Lung (tissue), 12 donors: ENCODE data around the gene AMN. TPM values are rescaled to one million over a fixed set of nuclear protein-coding genes. Genes with fewer than 3 reads are reported as not detected.

Source experiments
- ATAC-seq: fragments of 200-7000 bp; cut with Tn5 transposase; one replicate; pipeline ENCODE4 v1.9.1; 2020; ENCODE audit warnings: moderate number of reproducible peaks; ENCODE audit not compliant: insufficient read depth, low FRiP score
- DNase-seq, 3 donors: peaks; one replicate each; pipeline ENCODE4 v3.0.0-alpha.2; 2013 to 2017
- H3K27ac ChIP-seq, 2 donors: one replicate each; pipeline ENCODE4 v1.5.1; 2013; ENCODE audit warnings: mild to moderate bottlenecking in 2 of 2, moderate library complexity in 2 of 2, control low read depth in 1 of 2, inconsistent platforms in 1 of 2, low read depth in 1 of 2, low read length in 1 of 2
- H3K27me3 ChIP-seq, 3 donors: one replicate each; pipeline ENCODE4 v1.5.1; 2013; ENCODE audit warnings: low read length in 2 of 3; ENCODE audit not compliant: control insufficient read depth in 3 of 3, insufficient read depth in 3 of 3
- H3K36me3 ChIP-seq, 4 donors: one replicate each; pipeline ENCODE4 v1.5.1; 2013; ENCODE audit warnings: low read length in 4 of 4, mild to moderate bottlenecking in 1 of 4, moderate library complexity in 1 of 4; ENCODE audit not compliant: control insufficient read depth in 4 of 4, insufficient read depth in 4 of 4
- H3K4me1 ChIP-seq, 5 donors: one replicate each; pipeline ENCODE4 v1.5.1; 2013; ENCODE audit warnings: low read length in 5 of 5, mild to moderate bottlenecking in 2 of 5, moderate library complexity in 1 of 5; ENCODE audit not compliant: control insufficient read depth in 5 of 5, insufficient read depth in 5 of 5
- H3K4me3 ChIP-seq: one replicate; pipeline ENCODE4 v1.5.1; 2013; ENCODE audit warnings: mild to moderate bottlenecking, control low read depth, moderate library complexity
- H3K9ac ChIP-seq, 2 donors: one replicate each; pipeline ENCODE4 v1.5.1; 2013; ENCODE audit warnings: low read length in 2 of 2, control low read depth in 1 of 2; ENCODE audit not compliant: insufficient read depth in 1 of 2
- H3K9me3 ChIP-seq, 4 donors: one replicate each; pipeline ENCODE4 v1.5.1; 2013; ENCODE audit warnings: low read length in 3 of 4, mild to moderate bottlenecking in 1 of 4, moderate library complexity in 1 of 4; ENCODE audit not compliant: control insufficient read depth in 4 of 4, insufficient read depth in 3 of 4
- CTCF ChIP-seq: IDR thresholded peaks from 2 replicates; pipeline ENCODE4 v1.5.1; 2012; ENCODE audit warnings: mild to moderate bottlenecking; ENCODE audit errors: control extremely low read depth, extremely low read depth
- WGBS, 2 donors: extraction: QIAGEN DNeasy Blood & Tissue Kit; methylation state at CpG; one replicate each; pipeline ENCODE4 v1.1.7; 2013; 5-methylcytosine and 5-hydroxymethylcytosine counted together
- polyA plus RNA-seq, 2 donors: library from polyadenylated mRNA; stranded (reverse); fragments of 200-250 nt; gene quantifications; one replicate each; pipeline ENCODE4 v1.2.1, GENCODE V29; 2013
- total RNA-seq, 2 donors: library from RNA; depleted of rRNA in 1 of 2; stranded (reverse); fragments of >200 nt in 1 of 2; gene quantifications; one replicate each; pipeline ENCODE4 v1.2.1, GENCODE V29; 2014 to 2021
- donor health status: control.
- donor health status: control.
- donor health status: Bipolar disorder and iron deficiency.
- donor health status: healthy.
- donor health status: DM: yes; HTN: yes; CAD: no.

Gene AMN
- total and polyA plus RNA-seq, 4 donors, result 0.94 to 24.7 (median 12.6) TPM

DNA sequence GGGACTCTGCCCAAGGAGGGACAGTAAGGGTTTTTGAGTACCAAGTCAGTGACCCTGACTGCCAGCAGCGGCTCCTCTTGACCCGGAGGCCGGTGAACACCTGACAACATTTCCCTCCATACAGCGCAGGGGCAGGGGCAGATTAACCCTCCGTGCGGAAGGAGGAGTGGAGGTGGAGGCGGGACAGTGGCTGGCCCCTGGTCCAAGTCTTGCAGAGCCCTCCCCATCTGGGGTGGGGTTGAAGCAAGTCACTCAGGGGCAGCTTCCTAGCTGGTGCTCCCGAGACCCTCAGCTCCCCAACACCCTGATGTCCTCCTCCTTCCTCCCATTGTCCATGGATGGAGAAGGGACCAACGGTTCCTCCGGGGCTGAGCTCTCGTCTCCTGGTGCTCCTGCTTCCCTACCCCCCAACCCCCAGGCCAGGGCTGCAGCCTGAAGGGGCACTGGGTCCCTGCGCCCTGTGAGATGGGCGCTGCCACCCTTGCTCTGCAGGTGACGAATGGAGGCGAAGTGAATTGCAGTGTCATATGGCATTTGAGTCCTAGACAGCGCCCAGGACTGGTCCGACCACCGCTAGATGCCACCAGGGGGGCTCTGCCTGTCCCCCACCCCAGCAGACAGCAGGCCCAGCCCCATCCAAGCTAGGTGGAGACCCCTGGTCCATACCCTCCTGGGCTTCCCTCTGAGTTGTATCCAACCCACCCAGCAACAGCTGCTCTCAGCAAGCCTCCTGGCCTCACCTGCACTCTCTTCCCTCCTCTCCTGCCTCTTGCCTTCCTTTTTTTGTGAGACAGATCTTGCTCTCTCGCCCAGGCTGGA is 7.0 kb upstream of the AMN start:
- peaks cover 0 to 3% (median 3%) of the 10 kb centered on the region in 3 donors for H3K27me3 ChIP-seq
- peaks cover 0 to 6% (median 0%) of the 10 kb centered on the region in 4 donors for H3K9me3 ChIP-seq
- H3K4me1 ChIP-seq, result no peaks in the 10 kb centered on the region
- ATAC-seq (no peak), DNase-seq (no peak)
- peaks cover 0 to 9% (median 0%) of the 10 kb centered on the region in 4 donors for H3K36me3 ChIP-seq
- no peak overlapping the region for H3K9ac ChIP-seq
- WGBS, 2 donors, result 83 to 86% methylated on average over 18 to 19 of the region's 19 CpGs
- no peak for TF ChIP-seq CTCF
- H3K27ac ChIP-seq, result no peak overlapping the region
- H3K4me3 ChIP-seq, result no peak overlapping the region

DNA sequence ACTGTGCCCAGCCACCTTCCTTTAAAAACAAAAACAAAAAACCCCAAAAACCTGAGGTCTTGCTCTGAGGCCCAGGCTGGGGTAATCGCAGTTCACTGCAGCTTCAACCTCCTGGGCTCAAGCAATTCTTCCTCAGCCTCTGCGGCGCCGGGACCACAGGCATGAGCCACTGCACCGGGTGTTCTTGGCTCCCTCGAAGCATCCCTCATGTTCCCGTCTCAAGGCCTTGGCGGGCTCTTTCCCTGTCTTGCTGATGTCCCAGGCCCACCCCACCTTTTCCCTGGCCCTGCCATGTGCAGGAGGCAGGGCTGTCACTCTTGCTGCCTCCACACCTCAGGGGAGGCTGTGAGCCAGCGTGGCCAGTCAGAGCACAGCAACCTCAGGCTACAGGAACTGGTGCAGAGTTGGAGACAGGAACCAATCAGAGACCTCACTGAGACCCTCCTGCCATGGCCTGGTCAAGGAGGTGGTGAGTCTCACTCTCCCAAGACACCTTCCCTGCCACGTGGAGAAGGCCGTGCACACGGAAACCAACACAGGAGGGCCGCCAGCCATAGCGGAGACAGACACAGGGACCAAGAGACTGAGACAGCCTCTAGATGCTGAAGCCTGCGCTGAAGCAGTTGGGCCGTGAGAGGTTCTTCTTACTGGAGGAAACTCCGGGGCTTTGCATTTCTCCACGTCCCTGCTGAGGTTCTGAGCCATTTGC is 6.0 kb upstream of the AMN start:
- no peak overlapping the region for H3K4me3 ChIP-seq
- 84 to 88% methylated on average over 18 of the region's 18 CpGs for WGBS, 2 donors
- peaks cover 0 to 7% (median 0%) of the 10 kb centered on the region in 4 donors for H3K36me3 ChIP-seq
- TF ChIP-seq CTCF, result no peak
- DNase-seq (no peak), ATAC-seq (no peak)
- no peak overlapping the region for H3K27ac ChIP-seq
- H3K9me3 ChIP-seq, result peaks cover 0 to 7% (median 0%) of the 10 kb centered on the region in 4 donors
- H3K9ac ChIP-seq, result no peak overlapping the region
- H3K4me1 ChIP-seq, result no peaks in the 10 kb centered on the region
- H3K27me3 ChIP-seq, result peaks cover 0 to 10% (median 3%) of the 10 kb centered on the region in 3 donors

GRCh38 chr14:102917056-102917385 is 5.4 kb upstream of the AMN start:
- no peaks in the 10 kb centered on the region for H3K4me1 ChIP-seq
- H3K9me3 ChIP-seq, result peaks cover 0 to 7% (median 0%) of the 10 kb centered on the region in 4 donors
- no peak for TF ChIP-seq CTCF
- H3K4me3 ChIP-seq, result no peak overlapping the region
- H3K27me3 ChIP-seq, result peaks cover 0 to 14% (median 5%) of the 10 kb centered on the region in 3 donors
- ATAC-seq, result no peak
- no peak for DNase-seq
- WGBS, 2 donors, result 89 to 95% methylated on average over 6 of the region's 6 CpGs
- no peak overlapping the region for H3K27ac ChIP-seq
- H3K9ac ChIP-seq, result no peak overlapping the region
- peaks cover 0 to 3% (median 0%) of the 10 kb centered on the region in 4 donors for H3K36me3 ChIP-seq
